ELF-1 (cell line): ENCODE data around the gene ATR.
A peak's percentile ranks its signal among the peaks of the same experiment; 100 is the strongest.
"Not testable (repeated sequence)": the region's sequence is repeated elsewhere in the genome, so short reads cannot be mapped to it uniquely, and the experiment has no call there.

ENCODE experiments used
- DNase-seq: peaks from one replicate; pipeline ENCODE4 v3.0.0-alpha.2; 2016; ENCODE audit warnings: low read depth, low spot score

Gene ATR

DNA sequence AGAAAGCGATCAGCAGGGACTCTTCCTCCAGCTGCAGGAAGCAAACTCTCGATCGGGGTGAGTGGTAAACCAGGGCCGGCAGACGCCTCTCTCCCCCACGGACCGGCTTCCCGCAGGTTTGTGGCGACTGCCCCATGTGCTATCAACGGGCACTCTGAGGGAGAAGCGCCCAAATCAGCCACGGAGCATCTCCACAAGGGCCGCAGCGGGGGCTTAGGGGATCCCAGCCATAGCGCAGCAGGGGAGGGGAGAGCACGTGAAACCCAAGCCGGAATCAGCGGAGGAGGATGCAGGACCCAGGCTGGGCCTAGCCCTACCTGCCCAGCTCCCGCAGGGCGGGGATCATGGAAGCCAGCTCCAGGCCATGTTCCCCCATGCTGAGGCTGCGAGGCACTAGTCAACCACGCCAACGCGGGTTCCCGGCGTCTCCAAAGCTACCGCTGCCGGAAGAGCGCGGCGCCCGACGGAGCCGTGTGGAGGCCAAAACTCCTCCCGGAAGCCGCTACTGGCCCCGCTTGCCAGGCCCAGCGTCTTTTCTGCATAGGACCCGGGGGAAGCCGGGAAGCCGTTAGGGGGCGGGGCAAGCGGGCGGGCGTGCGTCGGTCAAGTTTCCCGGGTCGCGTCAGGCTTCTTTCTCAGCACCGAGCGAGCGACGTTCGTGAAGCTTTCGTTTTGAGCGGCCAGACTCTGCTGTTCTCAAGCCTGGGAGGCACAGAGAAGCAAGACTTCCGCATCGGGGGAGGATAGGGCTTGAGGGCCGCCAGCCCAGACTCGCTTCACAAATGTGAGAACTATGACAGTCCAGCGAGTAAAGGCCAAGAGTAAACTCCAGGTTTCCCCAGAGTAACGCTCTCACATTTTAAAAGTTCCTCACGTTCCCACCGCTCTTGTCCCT is at the start of gene ATR:
ATR (minus strand) TSS at position 405 of the 895 bp plus-strand sequence; CDS start at position 376, 29 bp downstream.
- peak; percentile 96 for DNase-seq

DNA sequence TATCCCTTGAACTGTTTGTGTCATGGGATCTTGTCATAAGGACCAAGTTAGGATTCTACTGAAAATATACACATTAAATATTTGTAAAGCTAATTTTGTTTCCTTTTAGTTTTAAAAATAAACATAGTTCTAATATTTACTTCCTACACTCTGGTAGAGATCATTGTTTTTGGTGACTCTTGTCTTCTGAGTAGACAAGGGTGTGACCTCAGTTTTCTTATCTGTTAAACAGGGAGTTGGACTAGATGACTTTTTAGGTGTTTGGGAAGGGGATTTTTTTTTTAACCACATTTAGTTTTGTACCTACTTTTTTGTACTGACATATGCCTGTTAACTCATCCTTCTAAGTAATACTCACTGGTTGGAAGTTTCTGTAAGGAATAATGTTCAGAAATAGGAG is 48.4 kb upstream of the ATR start:
- DNase-seq: no peak

- DNase-seq: no peak
These were observed 46.6 kb upstream of the ATR start for GRCh38 chr3:142625153-142625440.

GRCh38 chr3:142624341-142625152 is 46.0 kb upstream of the ATR start:
- no peak for DNase-seq

DNA sequence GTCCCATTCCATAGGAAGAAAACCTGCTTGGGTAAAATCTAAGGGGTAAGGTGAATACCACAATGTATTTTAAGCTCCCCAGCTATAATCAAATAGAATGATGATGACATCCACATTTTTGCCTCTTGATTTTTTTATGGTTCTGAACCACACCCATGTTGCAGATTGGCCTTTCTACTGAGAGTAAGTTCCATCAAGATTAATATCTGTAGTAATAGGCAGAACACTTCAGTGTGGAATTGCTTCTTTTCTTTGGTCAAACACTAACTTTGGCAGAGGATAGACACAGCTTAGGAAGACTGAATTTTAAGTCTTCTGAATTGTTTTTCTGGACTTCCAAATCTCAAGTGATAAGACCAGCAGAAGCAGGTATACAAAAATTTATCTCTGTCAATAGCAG is 44.7 kb upstream of the ATR start:
- DNase-seq: no peak

- no peak for DNase-seq
These were observed 43.9 kb upstream of the ATR start for GRCh38 chr3:142622405-142622804.

GRCh38 chr3:142618917-142619461 is 40.5 kb upstream of the ATR start:
- no peak for DNase-seq

GRCh38 chr3:142615171-142615570 is 36.6 kb upstream of the ATR start:
- no peak for DNase-seq

DNA sequence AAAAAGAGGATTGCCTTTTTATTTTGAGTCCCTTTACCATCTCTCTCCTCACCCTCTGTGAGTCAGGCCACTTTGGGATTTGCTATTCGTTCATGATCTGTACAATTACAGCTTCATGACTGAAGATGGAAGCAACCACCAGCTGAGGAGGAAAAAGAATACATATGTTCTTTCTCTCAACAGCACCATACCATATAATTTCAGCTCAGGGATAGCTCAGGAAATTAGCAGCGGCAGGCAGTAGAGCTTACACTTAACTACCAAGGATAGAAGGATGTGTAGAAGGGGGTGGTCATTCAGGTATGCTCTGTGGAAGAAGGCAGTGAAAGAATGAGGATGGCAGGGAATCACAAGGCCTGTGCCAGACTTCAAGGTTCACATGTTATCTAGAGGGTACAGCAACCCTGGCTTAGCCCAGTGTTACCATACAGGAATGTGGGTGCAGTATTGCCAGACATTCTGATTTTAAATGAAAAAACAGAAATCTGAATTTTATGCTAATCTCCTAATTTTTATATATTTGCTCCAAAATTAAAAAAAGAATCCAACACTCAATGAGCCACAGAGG is 35.6 kb upstream of the ATR start:
- DNase-seq: no peak

- no peak for DNase-seq
These were observed 35.0 kb upstream of the ATR start for GRCh38 chr3:142613491-142613890.

- no peak for DNase-seq
These were observed 32.7 kb upstream of the ATR start for GRCh38 chr3:142611206-142611605.

DNA sequence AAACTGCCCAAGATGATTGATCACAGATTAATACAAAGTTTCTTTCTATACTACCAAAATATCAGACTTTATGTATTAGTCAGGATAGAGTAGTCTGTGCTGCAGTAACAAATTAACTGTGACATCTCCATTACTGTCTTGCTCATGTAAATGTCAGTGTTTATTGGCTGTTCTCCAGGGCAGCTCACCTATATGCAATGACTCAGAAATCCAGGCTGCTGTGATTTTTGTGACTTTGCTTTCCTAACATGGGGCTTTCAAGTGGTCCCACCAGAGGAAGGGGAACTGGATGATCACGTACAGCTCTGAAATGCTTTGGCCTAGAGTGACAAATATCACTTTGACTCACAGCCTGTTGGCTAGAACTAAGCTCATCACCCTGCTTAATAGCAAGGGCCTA is 30.6 kb upstream of the ATR start:
- DNase-seq: no peak

DNA sequence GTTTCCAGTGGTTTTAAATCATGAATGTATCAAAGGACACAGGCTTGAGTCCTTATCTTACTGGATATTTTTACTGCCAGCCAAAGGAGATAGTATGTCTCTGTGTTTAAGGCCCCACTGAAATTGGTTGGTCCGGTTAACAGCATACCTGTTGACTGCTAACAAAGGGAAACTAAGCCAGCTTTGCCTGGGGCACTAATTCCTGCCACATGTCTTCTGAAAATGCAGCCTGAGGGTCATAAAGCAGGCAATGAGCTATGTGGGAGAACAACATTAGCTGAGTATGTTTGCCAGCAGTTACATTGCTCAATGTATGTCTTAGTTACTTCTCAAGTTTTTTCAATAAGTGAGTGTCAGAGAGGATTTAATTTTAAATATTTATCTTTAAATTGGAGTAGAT is 30.1 kb upstream of the ATR start:
- DNase-seq: peak; percentile 78

- no peak for DNase-seq
These were observed 26.4 kb upstream of the ATR start for GRCh38 chr3:142604940-142605339.

GRCh38 chr3:142603386-142603705 is 24.8 kb upstream of the ATR start:
- DNase-seq: not testable (repeated sequence)

GRCh38 chr3:142602619-142603385 is 24.3 kb upstream of the ATR start:
- no peak for DNase-seq

- DNase-seq: no peak
These were observed 23.2 kb upstream of the ATR start for GRCh38 chr3:142601713-142602112.

DNA sequence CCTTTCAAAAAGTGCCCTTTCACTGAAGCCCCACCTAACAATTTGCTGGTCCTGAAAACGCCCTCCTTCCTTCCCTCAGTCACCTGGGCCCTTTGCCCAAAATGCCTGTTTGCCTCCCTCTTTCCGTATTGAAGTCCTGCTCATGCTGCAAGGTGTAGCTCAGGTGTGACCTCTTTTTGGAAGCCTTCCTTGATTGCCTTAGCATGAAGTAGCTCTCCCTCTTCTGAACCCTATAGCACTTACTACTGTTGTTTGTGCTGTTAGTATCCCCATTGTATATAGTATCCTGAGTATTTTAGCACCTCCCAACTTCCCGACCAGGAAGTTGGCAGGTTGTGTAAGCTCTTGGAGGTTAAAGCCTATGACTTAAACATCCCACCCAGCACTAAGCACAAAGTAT is 19.4 kb upstream of the ATR start:
- no peak for DNase-seq

DNA sequence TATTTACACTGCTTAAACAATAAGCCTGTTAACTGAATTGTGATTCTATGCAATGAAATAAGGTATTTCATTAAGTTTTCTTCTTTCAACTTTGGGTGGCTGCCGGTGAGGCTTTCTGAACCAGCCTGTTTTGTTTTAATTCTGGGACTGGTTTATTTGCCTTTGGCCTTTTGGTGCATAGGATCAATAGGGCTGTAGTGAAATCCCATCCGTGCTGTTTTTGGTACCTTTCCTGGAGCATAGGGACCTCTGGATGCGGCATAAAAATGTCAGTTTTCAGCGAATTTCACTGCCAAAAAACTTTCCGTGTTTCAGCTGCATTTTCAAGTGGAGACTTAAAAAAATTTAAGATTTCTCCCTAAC is 18.2 kb upstream of the ATR start:
- no peak for DNase-seq

DNA sequence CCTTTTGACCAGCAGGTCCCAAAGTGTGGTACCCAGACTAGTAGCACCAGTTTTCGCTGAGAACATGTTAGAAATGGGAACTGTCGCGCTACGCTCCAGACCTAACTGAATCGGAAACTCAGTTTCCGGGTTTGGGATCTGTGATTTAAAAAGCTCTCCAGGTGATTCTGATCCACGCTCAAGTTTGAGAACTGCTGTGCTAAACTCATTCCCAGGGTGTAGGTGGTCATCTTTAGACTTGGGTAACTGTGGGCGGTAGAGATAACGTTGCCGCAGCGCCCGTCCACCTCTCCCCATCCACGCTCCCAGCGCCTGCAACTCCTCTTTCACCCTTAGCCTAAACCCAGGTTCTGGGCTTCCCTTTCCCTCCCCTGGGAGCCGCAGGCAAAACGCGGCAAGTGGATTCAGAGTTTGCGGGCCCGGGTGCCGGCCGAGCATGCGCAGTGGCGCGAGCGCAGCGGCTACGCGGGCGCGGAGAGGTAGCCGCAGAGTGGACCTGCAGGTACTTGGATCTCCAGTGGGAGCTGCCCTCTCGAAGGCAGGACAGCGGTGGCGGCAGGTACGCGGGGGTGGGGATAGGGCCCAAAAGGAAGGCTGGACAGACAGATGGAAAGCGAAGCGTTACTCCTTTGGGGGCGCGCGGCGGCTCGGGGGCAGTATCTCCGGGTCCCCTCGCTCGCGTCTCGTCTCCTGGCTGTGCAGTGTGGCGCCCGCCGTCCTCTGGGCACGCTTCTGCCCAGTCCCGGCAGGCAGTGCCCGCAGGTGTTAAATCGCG is 17.6 kb upstream of the ATR start, which contains the start of gene PLS1:
PLS1 (plus strand) TSS at position 443 of the 775 bp plus-strand sequence. CDS start 67,845 bp downstream, outside the sequence.
- DNase-seq: peak; percentile 94

- no peak for DNase-seq
These were observed 17.0 kb upstream of the ATR start for GRCh38 chr3:142595581-142595950.
